Measurements from ENCODE around the gene ANGPTL2. TPM values are rescaled to one million over a fixed set of nuclear protein-coding genes. Genes with fewer than 3 reads are reported as not detected.

Gene ANGPTL2
- total and polyA plus RNA-seq, 5 donors from 2014 or later: not detected

GRCh38 chr9:127116957-127117356, 5.5 kb downstream of the ANGPTL2 start:
- ATAC-seq (ENCODE audit: low read depth in 2 of 2): no peak
- no peaks in the 10 kb centered on the region for H3K9me3 Mint-ChIP-seq
- H3K27me3 ChIP-seq (ENCODE audit: control insufficient read depth, insufficient read depth, low read length): no peaks in the 10 kb centered on the region
- no peaks in the 10 kb centered on the region for H3K36me3 Mint-ChIP-seq
- H3K36me3 ChIP-seq (ENCODE audit: control insufficient read depth, insufficient read depth, low read length): no peaks in the 10 kb centered on the region
- peak in 1 of 3 donors; percentile 17 for DNase-seq
- H3K4me1 Mint-ChIP-seq: peaks cover 0 to 13% (median 8%) of the 10 kb centered on the region in 4 donors
- no peak overlapping the region for H3K27ac Mint-ChIP-seq
- H3K4me3 Mint-ChIP-seq: no peak overlapping the region
- no peaks in the 10 kb centered on the region for H3K9me3 ChIP-seq (ENCODE audit: control insufficient read depth in 2 of 2, low read length in 2 of 2)
- H3K4me1 ChIP-seq (ENCODE audit: control insufficient read depth, insufficient read depth, low read length, poor library complexity, severe bottlenecking): no peaks in the 10 kb centered on the region
- H3K4me3 ChIP-seq (ENCODE audit: low read depth, low read length): no peak overlapping the region
- no peak overlapping the region for H3K27ac ChIP-seq (ENCODE audit: insufficient read depth, low read length, poor library complexity, severe bottlenecking)
- H3K27me3 Mint-ChIP-seq: peaks cover 10% of the 10 kb centered on the region

- Mint-ChIP-seq H3K36me3 (no peaks in the 10 kb centered on the region), H3K4me3 (no peak overlapping the region), H3K9me3 (no peaks in the 10 kb centered on the region), H3K27me3 (peaks cover 2% of the 10 kb centered on the region), H3K27ac (peak overlapping the region in 1 of 3 donors; percentile 45), H3K4me1 (peaks cover 0 to 10% (median 6%) of the 10 kb centered on the region in 4 donors)
- no peaks in the 10 kb centered on the region for H3K36me3 ChIP-seq (ENCODE audit: control insufficient read depth, insufficient read depth, low read length)
- H3K9me3 ChIP-seq (ENCODE audit: control insufficient read depth in 2 of 2, low read length in 2 of 2): no peaks in the 10 kb centered on the region
- no peak overlapping the region for H3K27ac ChIP-seq (ENCODE audit: insufficient read depth, low read length, poor library complexity, severe bottlenecking)
- ATAC-seq (ENCODE audit: low read depth in 2 of 2) (no peak), DNase-seq (no peak)
- H3K4me1 ChIP-seq (ENCODE audit: control insufficient read depth, insufficient read depth, low read length, poor library complexity, severe bottlenecking): no peaks in the 10 kb centered on the region
- no peaks in the 10 kb centered on the region for H3K27me3 ChIP-seq (ENCODE audit: control insufficient read depth, insufficient read depth, low read length)
- no peak overlapping the region for H3K4me3 ChIP-seq (ENCODE audit: low read depth, low read length)
Measured at GRCh38 chr9:127116088-127116726, 6.2 kb downstream of the ANGPTL2 start.

GRCh38 chr9:127114606-127115005, 7.8 kb downstream of the ANGPTL2 start:
- DNase-seq: no peak
- peaks cover 0 to 9% (median 4%) of the 10 kb centered on the region in 4 donors for H3K4me1 Mint-ChIP-seq
- Histone ChIP-seq H3K36me3 (ENCODE audit: control insufficient read depth, insufficient read depth, low read length) (no peaks in the 10 kb centered on the region), H3K4me3 (ENCODE audit: low read depth, low read length) (no peak overlapping the region), H3K27me3 (ENCODE audit: control insufficient read depth, insufficient read depth, low read length) (no peaks in the 10 kb centered on the region), H3K9me3 (ENCODE audit: control insufficient read depth in 2 of 2, low read length in 2 of 2) (no peaks in the 10 kb centered on the region), H3K27ac (ENCODE audit: insufficient read depth, low read length, poor library complexity, severe bottlenecking) (no peak overlapping the region), H3K4me1 (ENCODE audit: control insufficient read depth, insufficient read depth, low read length, poor library complexity, severe bottlenecking) (no peaks in the 10 kb centered on the region)
- H3K27ac Mint-ChIP-seq: no peak overlapping the region
- peaks cover 5% of the 10 kb centered on the region for H3K27me3 Mint-ChIP-seq
- H3K36me3 Mint-ChIP-seq: no peaks in the 10 kb centered on the region
- no peaks in the 10 kb centered on the region for H3K9me3 Mint-ChIP-seq
- no peak for ATAC-seq (ENCODE audit: low read depth in 2 of 2)
- no peak overlapping the region for H3K4me3 Mint-ChIP-seq

DNA sequence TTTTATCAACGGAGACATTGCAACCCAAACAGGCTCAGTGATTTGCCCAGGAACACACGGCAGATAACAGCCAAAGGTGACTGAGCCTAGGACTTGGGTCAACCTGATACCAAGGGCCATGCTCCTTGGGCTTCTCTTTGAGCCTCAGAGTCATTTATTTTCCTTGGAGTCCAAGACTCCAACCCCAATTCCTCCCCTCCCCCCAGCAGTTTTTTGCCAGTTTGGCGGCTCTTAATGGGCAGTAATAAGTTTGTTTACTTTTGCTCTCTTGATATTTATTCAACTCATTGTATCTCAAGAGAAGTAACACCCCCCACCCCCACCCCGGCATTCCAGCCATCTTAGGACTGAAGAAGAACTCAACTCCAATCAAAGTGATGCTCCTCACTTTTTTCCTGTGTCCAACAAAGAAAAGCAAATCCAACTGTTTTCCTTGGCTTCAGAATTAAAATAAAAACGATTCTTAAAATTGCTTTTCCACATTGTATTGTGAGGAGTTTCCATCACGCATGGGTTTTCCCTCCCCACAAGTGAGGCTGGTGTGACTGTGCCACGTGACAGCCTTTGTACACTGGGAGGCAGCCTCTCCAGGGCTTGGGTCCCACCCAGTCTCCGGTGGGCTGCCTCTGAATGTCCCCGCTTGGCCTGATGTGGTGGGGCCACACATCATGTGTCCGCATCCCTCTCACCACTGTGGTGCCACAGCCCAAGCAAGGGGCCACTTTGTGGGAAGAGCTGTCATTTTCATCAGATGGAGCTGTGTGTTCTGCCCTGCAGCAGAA, 9.1 kb downstream of the ANGPTL2 start:
- H3K9me3 ChIP-seq (ENCODE audit: control insufficient read depth in 2 of 2, low read length in 2 of 2): no peaks in the 10 kb centered on the region
- Mint-ChIP-seq H3K9me3 (no peaks in the 10 kb centered on the region), H3K36me3 (no peaks in the 10 kb centered on the region), H3K27ac (peak overlapping the region in 1 of 3 donors; percentile 5), H3K4me1 (peaks cover 0 to 9% (median 4%) of the 10 kb centered on the region in 4 donors), H3K4me3 (no peak overlapping the region), H3K27me3 (peaks cover 5% of the 10 kb centered on the region)
- H3K4me1 ChIP-seq (ENCODE audit: control insufficient read depth, insufficient read depth, low read length, poor library complexity, severe bottlenecking): no peaks in the 10 kb centered on the region
- H3K36me3 ChIP-seq (ENCODE audit: control insufficient read depth, insufficient read depth, low read length): no peaks in the 10 kb centered on the region
- DNase-seq (no peak), ATAC-seq (ENCODE audit: low read depth in 2 of 2) (no peak)
- H3K4me3 ChIP-seq (ENCODE audit: low read depth, low read length): no peak overlapping the region
- no peak overlapping the region for H3K27ac ChIP-seq (ENCODE audit: insufficient read depth, low read length, poor library complexity, severe bottlenecking)
- H3K27me3 ChIP-seq (ENCODE audit: control insufficient read depth, insufficient read depth, low read length): no peaks in the 10 kb centered on the region

GRCh38 chr9:127112735-127113161, 9.7 kb downstream of the ANGPTL2 start:
- H3K27ac Mint-ChIP-seq: peak overlapping the region in 1 of 3 donors; percentile 5
- no peak overlapping the region for H3K4me3 Mint-ChIP-seq
- Histone ChIP-seq H3K4me3 (ENCODE audit: low read depth, low read length) (no peak overlapping the region), H3K36me3 (ENCODE audit: control insufficient read depth, insufficient read depth, low read length) (no peaks in the 10 kb centered on the region), H3K9me3 (ENCODE audit: control insufficient read depth in 2 of 2, low read length in 2 of 2) (no peaks in the 10 kb centered on the region), H3K27me3 (ENCODE audit: control insufficient read depth, insufficient read depth, low read length) (no peaks in the 10 kb centered on the region), H3K4me1 (ENCODE audit: control insufficient read depth, insufficient read depth, low read length, poor library complexity, severe bottlenecking) (no peaks in the 10 kb centered on the region), H3K27ac (ENCODE audit: insufficient read depth, low read length, poor library complexity, severe bottlenecking) (no peak overlapping the region)
- no peaks in the 10 kb centered on the region for H3K36me3 Mint-ChIP-seq
- peaks cover 0 to 9% (median 4%) of the 10 kb centered on the region in 4 donors for H3K4me1 Mint-ChIP-seq
- H3K9me3 Mint-ChIP-seq: no peaks in the 10 kb centered on the region
- peaks cover 5% of the 10 kb centered on the region for H3K27me3 Mint-ChIP-seq
- DNase-seq (no peak), ATAC-seq (ENCODE audit: low read depth in 2 of 2) (no peak)

DNA sequence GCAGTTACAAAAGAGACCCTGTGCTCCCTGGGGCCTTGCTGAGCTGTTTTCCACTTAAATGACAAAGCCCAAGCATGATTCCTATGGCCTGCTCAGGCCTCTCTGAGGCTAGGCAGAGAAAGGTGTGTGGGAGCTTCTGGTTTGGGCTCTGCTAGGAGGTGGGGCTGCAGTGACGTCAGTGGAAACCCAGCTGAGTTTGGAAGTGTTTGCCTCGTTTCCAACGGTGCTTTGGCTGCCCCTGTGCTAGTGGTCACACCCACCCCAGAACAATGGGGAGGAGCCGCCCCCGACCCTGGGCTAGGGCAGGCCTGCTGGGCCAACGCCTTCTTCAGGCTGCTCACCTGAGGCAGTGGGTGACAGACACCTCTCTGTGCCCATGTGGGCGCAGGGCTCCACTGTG, 10.4 kb downstream of the ANGPTL2 start:
- no peaks in the 10 kb centered on the region for H3K36me3 Mint-ChIP-seq
- peak overlapping the region in 1 of 3 donors; percentile 11 for H3K27ac Mint-ChIP-seq
- no peak overlapping the region for H3K4me3 Mint-ChIP-seq

DNA sequence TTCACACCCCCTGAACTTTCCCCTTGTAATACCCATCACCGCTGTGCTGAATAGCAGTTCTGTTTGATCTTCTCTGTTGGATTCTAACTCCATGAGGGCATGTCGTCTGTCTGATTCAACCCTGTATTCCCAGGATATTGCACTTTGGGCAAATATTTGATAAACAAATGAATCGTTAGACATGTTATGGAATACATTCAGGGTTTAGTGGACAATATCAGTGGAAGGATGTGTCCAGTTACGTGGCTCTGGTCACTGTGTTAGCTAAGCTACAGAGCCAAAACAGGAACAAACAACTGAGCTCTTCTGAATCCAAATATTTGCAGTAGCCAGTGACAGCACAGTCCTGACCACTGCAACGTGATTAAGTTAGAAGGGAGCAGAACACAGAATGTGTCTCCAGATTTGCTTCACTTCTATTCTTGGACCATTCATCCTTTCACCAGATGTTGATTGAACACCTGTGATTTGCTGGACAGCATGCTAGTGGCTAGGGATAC, 13.2 kb downstream of the ANGPTL2 start:
- H3K36me3 ChIP-seq (ENCODE audit: control insufficient read depth, insufficient read depth, low read length): no peaks in the 10 kb centered on the region
- no peaks in the 10 kb centered on the region for H3K27me3 ChIP-seq (ENCODE audit: control insufficient read depth, insufficient read depth, low read length)
- no peak overlapping the region for H3K27ac ChIP-seq (ENCODE audit: insufficient read depth, low read length, poor library complexity, severe bottlenecking)
- H3K4me1 ChIP-seq (ENCODE audit: control insufficient read depth, insufficient read depth, low read length, poor library complexity, severe bottlenecking): no peaks in the 10 kb centered on the region
- no peaks in the 10 kb centered on the region for H3K9me3 ChIP-seq (ENCODE audit: control insufficient read depth in 2 of 2, low read length in 2 of 2)
- Mint-ChIP-seq H3K27ac (no peak overlapping the region), H3K36me3 (no peaks in the 10 kb centered on the region), H3K27me3 (peaks cover 8% of the 10 kb centered on the region), H3K4me1 (no peaks in the 10 kb centered on the region), H3K4me3 (no peak overlapping the region), H3K9me3 (no peaks in the 10 kb centered on the region)
- H3K4me3 ChIP-seq (ENCODE audit: low read depth, low read length): no peak overlapping the region
- DNase-seq: no peak
- no peak for ATAC-seq (ENCODE audit: low read depth in 2 of 2)

More for the DNA sequence above, 10.4 kb downstream of the ANGPTL2 start:
- Histone ChIP-seq H3K36me3 (ENCODE audit: control insufficient read depth, insufficient read depth, low read length) (no peaks in the 10 kb centered on the region), H3K4me1 (ENCODE audit: control insufficient read depth, insufficient read depth, low read length, poor library complexity, severe bottlenecking) (no peaks in the 10 kb centered on the region), H3K9me3 (ENCODE audit: control insufficient read depth in 2 of 2, low read length in 2 of 2) (no peaks in the 10 kb centered on the region), H3K27me3 (ENCODE audit: control insufficient read depth, insufficient read depth, low read length) (no peaks in the 10 kb centered on the region), H3K27ac (ENCODE audit: insufficient read depth, low read length, poor library complexity, severe bottlenecking) (no peak overlapping the region), H3K4me3 (ENCODE audit: low read depth, low read length) (no peak overlapping the region)
- Mint-ChIP-seq H3K9me3 (no peaks in the 10 kb centered on the region), H3K27me3 (peaks cover 5% of the 10 kb centered on the region), H3K4me1 (peaks cover 0 to 8% (median 3%) of the 10 kb centered on the region in 4 donors)
- ATAC-seq (ENCODE audit: low read depth in 2 of 2): no peak
- no peak for DNase-seq
